ENCODE results near the gene PPP2R2C.

Gene PPP2R2C

DNA sequence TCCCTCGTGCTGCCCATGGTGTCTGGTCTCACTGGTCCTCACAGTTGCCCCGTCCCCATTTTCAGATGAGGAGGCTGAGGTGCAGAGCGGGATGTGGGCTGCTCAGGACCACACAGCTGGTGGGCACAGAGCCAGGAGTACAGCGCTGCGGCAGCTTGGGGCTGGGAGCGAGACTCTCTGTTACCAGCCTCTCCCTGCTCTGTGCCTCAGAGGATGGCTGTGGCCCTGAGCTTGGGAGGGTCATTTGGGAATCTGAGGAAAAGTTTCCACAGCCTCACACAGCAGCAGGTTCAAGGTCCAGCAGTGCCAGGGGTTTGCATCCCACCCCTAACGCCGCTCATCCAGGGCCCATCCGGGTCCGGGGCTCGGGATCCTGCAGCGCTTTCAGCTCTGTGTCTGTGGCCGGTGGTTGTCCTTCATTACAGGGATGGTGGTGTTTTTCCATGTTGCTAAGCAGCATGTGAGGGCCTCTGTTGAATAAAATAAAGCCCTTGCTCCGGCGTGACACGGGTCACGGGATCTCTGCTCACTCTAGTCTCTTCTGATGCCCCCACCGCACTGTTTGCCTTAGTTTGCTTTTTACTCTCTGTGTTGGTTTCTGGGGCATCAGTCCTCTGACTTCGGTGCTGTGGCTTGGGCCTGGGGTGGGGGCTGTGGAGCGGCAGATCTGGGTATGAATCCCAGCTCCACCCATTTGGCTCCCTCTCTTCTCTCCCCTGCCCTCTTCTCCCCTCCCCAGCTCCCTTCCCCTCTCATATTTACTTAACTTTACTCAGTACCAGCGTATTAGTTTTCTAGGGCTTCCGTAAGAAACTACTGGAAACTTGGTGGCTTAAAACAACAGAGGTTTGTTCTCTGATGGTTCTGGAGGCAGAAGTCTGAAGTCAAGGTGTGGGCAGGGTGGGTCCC lies 196.3 kb downstream of the PPP2R2C start:
- no peak overlapping the region for H2BK15ac ChIP-seq (ENCODE audit: low read length)
- no peaks in the 10 kb centered on the region for H3K9me3 ChIP-seq (replicated peaks in 1 of 2; ENCODE audit: control insufficient read depth in 2 of 2, insufficient read depth in 1 of 2, low read depth in 1 of 2, low read length in 2 of 2)
- H3K9ac ChIP-seq (ENCODE audit: low read depth, low read length, poor library complexity): peak overlapping the region; percentile 52
- DNase-seq (ENCODE audit: low spot score): no peak
- H3K18ac ChIP-seq (ENCODE audit: low read length): peak overlapping the region; percentile 13
- peaks cover 4 to 8% of the 10 kb centered on the region in 2 donors for H3K36me3 ChIP-seq (replicated peaks in 1 of 2; ENCODE audit: control insufficient read depth in 2 of 2, insufficient read depth in 2 of 2, low read length in 2 of 2)
- H3K27me3 ChIP-seq (ENCODE audit: control insufficient read depth in 3 of 3, insufficient read depth in 3 of 3, low read depth in 1 of 3, low read length in 3 of 3): no peaks in the 10 kb centered on the region
- H3K4me3 ChIP-seq (ENCODE audit: low read length in 2 of 2): no peak overlapping the region
- peaks cover 3 to 18% of the 10 kb centered on the region in 2 donors for H3K4me1 ChIP-seq (ENCODE audit: control insufficient read depth in 2 of 2, insufficient read depth in 1 of 2, low read depth in 1 of 2, low read length in 2 of 2)
- H3K27ac ChIP-seq (replicated peaks; ENCODE audit: low read length): no peak overlapping the region
- peaks cover 4% of the 10 kb centered on the region for H3K79me1 ChIP-seq (ENCODE audit: low read depth, low read length)
- no peak overlapping the region for H4K8ac ChIP-seq (ENCODE audit: low read depth, low read length)
- H3K14ac ChIP-seq (ENCODE audit: low read length): no peak overlapping the region
- H3K4ac ChIP-seq (ENCODE audit: low read length): no peak overlapping the region
- H3K23ac ChIP-seq (ENCODE audit: low read depth, low read length, poor library complexity): no peak overlapping the region
- no peak overlapping the region for H4K91ac ChIP-seq (ENCODE audit: low read depth, low read length, poor library complexity)
- no peak overlapping the region for H2BK120ac ChIP-seq (ENCODE audit: low read depth, low read length)
- peak overlapping the region; percentile 21 for H2AK5ac ChIP-seq (ENCODE audit: low read depth, low read length)
- no peak overlapping the region for H2BK5ac ChIP-seq (ENCODE audit: low read length)
- H2BK12ac ChIP-seq (ENCODE audit: low read length): no peak overlapping the region
- H2AFZ ChIP-seq (ENCODE audit: low read length): peak overlapping the region; percentile 32
- no peak overlapping the region for H3K4me2 ChIP-seq (ENCODE audit: insufficient read depth, low read length, poor library complexity, severe bottlenecking)
- WGBS, 2 donors (ENCODE audit: extremely low coverage in 2 of 2, insufficient read length in 2 of 2, insufficient replicate concordance in 1 of 2): no CpG with 5 or more reads among the region's 22 CpGs

GRCh38 chr4:6275351-6275750 lies 197.1 kb downstream of the PPP2R2C start:
- no peak overlapping the region for H2AFZ ChIP-seq (ENCODE audit: low read length)
- H3K4ac ChIP-seq (ENCODE audit: low read length): no peak overlapping the region
- no peaks in the 10 kb centered on the region for H3K9me3 ChIP-seq (replicated peaks in 1 of 2; ENCODE audit: control insufficient read depth in 2 of 2, insufficient read depth in 1 of 2, low read depth in 1 of 2, low read length in 2 of 2)
- H3K27me3 ChIP-seq (ENCODE audit: control insufficient read depth in 3 of 3, insufficient read depth in 3 of 3, low read depth in 1 of 3, low read length in 3 of 3): no peaks in the 10 kb centered on the region
- peaks cover 4 to 8% of the 10 kb centered on the region in 2 donors for H3K36me3 ChIP-seq (replicated peaks in 1 of 2; ENCODE audit: control insufficient read depth in 2 of 2, insufficient read depth in 2 of 2, low read length in 2 of 2)
- no peak overlapping the region for H3K27ac ChIP-seq (replicated peaks; ENCODE audit: low read length)
- H2BK5ac ChIP-seq (ENCODE audit: low read length): no peak overlapping the region
- peaks cover 7 to 18% of the 10 kb centered on the region in 2 donors for H3K4me1 ChIP-seq (ENCODE audit: control insufficient read depth in 2 of 2, insufficient read depth in 1 of 2, low read depth in 1 of 2, low read length in 2 of 2)
- H2BK15ac ChIP-seq (ENCODE audit: low read length): no peak overlapping the region
- no peak overlapping the region for H2BK12ac ChIP-seq (ENCODE audit: low read length)
- no CpG with 5 or more reads among the region's 10 CpGs for WGBS, 2 donors (ENCODE audit: extremely low coverage in 2 of 2, insufficient read length in 2 of 2, insufficient replicate concordance in 1 of 2)
- H4K8ac ChIP-seq (ENCODE audit: low read depth, low read length): no peak overlapping the region
- H3K18ac ChIP-seq (ENCODE audit: low read length): no peak overlapping the region
- H3K23ac ChIP-seq (ENCODE audit: low read depth, low read length, poor library complexity): no peak overlapping the region
- H3K4me3 ChIP-seq (ENCODE audit: low read length in 2 of 2): no peak overlapping the region
- H4K91ac ChIP-seq (ENCODE audit: low read depth, low read length, poor library complexity): no peak overlapping the region
- H3K14ac ChIP-seq (ENCODE audit: low read length): no peak overlapping the region
- H2AK5ac ChIP-seq (ENCODE audit: low read depth, low read length): no peak overlapping the region
- H3K4me2 ChIP-seq (ENCODE audit: insufficient read depth, low read length, poor library complexity, severe bottlenecking): no peak overlapping the region
- H3K79me1 ChIP-seq (ENCODE audit: low read depth, low read length): peaks cover 4% of the 10 kb centered on the region
- H3K9ac ChIP-seq (ENCODE audit: low read depth, low read length, poor library complexity): no peak overlapping the region
- DNase-seq (ENCODE audit: low spot score): no peak
- H2BK120ac ChIP-seq (ENCODE audit: low read depth, low read length): no peak overlapping the region

GRCh38 chr4:6273661-6273990 lies 198.8 kb downstream of the PPP2R2C start:
- Histone ChIP-seq H3K14ac (ENCODE audit: low read length) (no peak overlapping the region), H3K27me3 (ENCODE audit: control insufficient read depth in 3 of 3, insufficient read depth in 3 of 3, low read depth in 1 of 3, low read length in 3 of 3) (peaks cover 0 to under 1% (median 0%) of the 10 kb centered on the region in 3 experiments), H3K9me3 (replicated peaks in 1 of 2; ENCODE audit: control insufficient read depth in 2 of 2, insufficient read depth in 1 of 2, low read depth in 1 of 2, low read length in 2 of 2) (no peaks in the 10 kb centered on the region), H3K79me1 (ENCODE audit: low read depth, low read length) (peaks cover 4% of the 10 kb centered on the region), H3K18ac (ENCODE audit: low read length) (no peak overlapping the region), H3K27ac (replicated peaks; ENCODE audit: low read length) (no peak overlapping the region), H2AK5ac (ENCODE audit: low read depth, low read length) (no peak overlapping the region), H2BK5ac (ENCODE audit: low read length) (no peak overlapping the region), H2BK12ac (ENCODE audit: low read length) (no peak overlapping the region), H2BK15ac (ENCODE audit: low read length) (no peak overlapping the region), H2BK120ac (ENCODE audit: low read depth, low read length) (no peak overlapping the region), H2AFZ (ENCODE audit: low read length) (no peak overlapping the region), H4K91ac (ENCODE audit: low read depth, low read length, poor library complexity) (no peak overlapping the region), H4K8ac (ENCODE audit: low read depth, low read length) (no peak overlapping the region), H3K4ac (ENCODE audit: low read length) (no peak overlapping the region), H3K9ac (ENCODE audit: low read depth, low read length, poor library complexity) (no peak overlapping the region), H3K4me1 (ENCODE audit: control insufficient read depth in 2 of 2, insufficient read depth in 1 of 2, low read depth in 1 of 2, low read length in 2 of 2) (peaks cover 10 to 21% of the 10 kb centered on the region in 2 donors), H3K4me3 (ENCODE audit: low read length in 2 of 2) (no peak overlapping the region), H3K36me3 (replicated peaks in 1 of 2; ENCODE audit: control insufficient read depth in 2 of 2, insufficient read depth in 2 of 2, low read length in 2 of 2) (peaks cover 1 to 4% of the 10 kb centered on the region in 2 donors), H3K4me2 (ENCODE audit: insufficient read depth, low read length, poor library complexity, severe bottlenecking) (no peak overlapping the region), H3K23ac (ENCODE audit: low read depth, low read length, poor library complexity) (no peak overlapping the region)
- no peak for DNase-seq (ENCODE audit: low spot score)
- no CpG with 5 or more reads among the region's 1 CpG for WGBS, 2 donors (ENCODE audit: extremely low coverage in 2 of 2, insufficient read length in 2 of 2, insufficient replicate concordance in 1 of 2)

DNA sequence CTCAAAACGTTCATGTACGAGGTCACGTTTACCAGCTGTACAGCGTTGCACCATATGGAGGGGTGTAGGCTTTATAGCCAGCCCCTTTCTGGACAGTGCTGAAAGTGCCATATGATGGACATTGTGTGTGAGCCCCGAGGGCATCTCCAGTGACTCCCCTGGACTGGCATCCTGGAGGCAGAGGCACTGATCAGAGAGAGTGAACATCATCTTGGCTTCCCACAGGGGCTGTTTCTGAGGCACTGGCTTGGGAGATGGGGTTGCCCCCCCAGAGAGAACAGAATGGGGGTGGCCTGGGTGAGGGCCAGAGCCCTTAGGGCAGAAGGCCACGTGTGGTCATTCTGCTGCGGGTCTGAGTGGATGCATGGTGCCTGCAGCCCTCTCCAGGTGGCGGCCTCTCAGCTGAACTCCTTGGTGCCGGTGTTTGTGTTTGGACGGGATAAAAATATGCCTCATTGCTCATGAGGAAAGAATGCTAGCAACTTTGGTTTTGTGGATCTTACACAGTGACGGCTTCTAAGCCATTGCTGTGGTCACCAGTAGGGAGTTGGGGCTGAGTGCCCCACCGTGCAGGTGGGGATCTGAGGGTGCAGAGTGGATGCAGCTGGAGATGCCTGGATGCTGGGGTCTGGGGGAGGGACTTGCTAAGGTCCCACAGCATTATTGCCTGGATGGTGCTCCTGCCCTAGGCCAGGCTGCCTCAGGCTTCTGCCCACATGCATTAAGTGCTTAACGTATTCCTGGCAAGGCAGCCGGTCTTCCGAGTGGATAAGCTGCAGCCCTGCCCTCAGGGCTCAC lies 199.4 kb downstream of the PPP2R2C start:
- no peak overlapping the region for H3K27ac ChIP-seq (replicated peaks; ENCODE audit: low read length)
- peaks cover 0 to 4% of the 10 kb centered on the region in 2 donors for H3K36me3 ChIP-seq (replicated peaks in 1 of 2; ENCODE audit: control insufficient read depth in 2 of 2, insufficient read depth in 2 of 2, low read length in 2 of 2)
- H2BK15ac ChIP-seq (ENCODE audit: low read length): no peak overlapping the region
- H4K91ac ChIP-seq (ENCODE audit: low read depth, low read length, poor library complexity): no peak overlapping the region
- no peak overlapping the region for H3K14ac ChIP-seq (ENCODE audit: low read length)
- no peak overlapping the region for H4K8ac ChIP-seq (ENCODE audit: low read depth, low read length)
- H3K79me1 ChIP-seq (ENCODE audit: low read depth, low read length): peaks cover 4% of the 10 kb centered on the region
- H3K18ac ChIP-seq (ENCODE audit: low read length): no peak overlapping the region
- H2BK120ac ChIP-seq (ENCODE audit: low read depth, low read length): no peak overlapping the region
- DNase-seq (ENCODE audit: low spot score): no peak
- no peak overlapping the region for H3K4me2 ChIP-seq (ENCODE audit: insufficient read depth, low read length, poor library complexity, severe bottlenecking)
- peaks cover 0 to 4% (median 0%) of the 10 kb centered on the region in 3 experiments for H3K27me3 ChIP-seq (ENCODE audit: control insufficient read depth in 3 of 3, insufficient read depth in 3 of 3, low read depth in 1 of 3, low read length in 3 of 3)
- no CpG with 5 or more reads among the region's 15 CpGs for WGBS, 2 donors (ENCODE audit: extremely low coverage in 2 of 2, insufficient read length in 2 of 2, insufficient replicate concordance in 1 of 2)
- H2BK12ac ChIP-seq (ENCODE audit: low read length): no peak overlapping the region
- H3K4me3 ChIP-seq (ENCODE audit: low read length in 2 of 2): no peak overlapping the region
- H3K4me1 ChIP-seq (ENCODE audit: control insufficient read depth in 2 of 2, insufficient read depth in 1 of 2, low read depth in 1 of 2, low read length in 2 of 2): peaks cover 10 to 21% of the 10 kb centered on the region in 2 donors
- no peak overlapping the region for H3K23ac ChIP-seq (ENCODE audit: low read depth, low read length, poor library complexity)
- no peak overlapping the region for H2AFZ ChIP-seq (ENCODE audit: low read length)
- H2AK5ac ChIP-seq (ENCODE audit: low read depth, low read length): no peak overlapping the region
- H3K9me3 ChIP-seq (replicated peaks in 1 of 2; ENCODE audit: control insufficient read depth in 2 of 2, insufficient read depth in 1 of 2, low read depth in 1 of 2, low read length in 2 of 2): no peaks in the 10 kb centered on the region
- no peak overlapping the region for H3K9ac ChIP-seq (ENCODE audit: low read depth, low read length, poor library complexity)
- no peak overlapping the region for H2BK5ac ChIP-seq (ENCODE audit: low read length)
- H3K4ac ChIP-seq (ENCODE audit: low read length): no peak overlapping the region

All from neuronal stem cell (in vitro differentiated cells).